ENCODE measurements around the gene CTDSP2.

DNA sequence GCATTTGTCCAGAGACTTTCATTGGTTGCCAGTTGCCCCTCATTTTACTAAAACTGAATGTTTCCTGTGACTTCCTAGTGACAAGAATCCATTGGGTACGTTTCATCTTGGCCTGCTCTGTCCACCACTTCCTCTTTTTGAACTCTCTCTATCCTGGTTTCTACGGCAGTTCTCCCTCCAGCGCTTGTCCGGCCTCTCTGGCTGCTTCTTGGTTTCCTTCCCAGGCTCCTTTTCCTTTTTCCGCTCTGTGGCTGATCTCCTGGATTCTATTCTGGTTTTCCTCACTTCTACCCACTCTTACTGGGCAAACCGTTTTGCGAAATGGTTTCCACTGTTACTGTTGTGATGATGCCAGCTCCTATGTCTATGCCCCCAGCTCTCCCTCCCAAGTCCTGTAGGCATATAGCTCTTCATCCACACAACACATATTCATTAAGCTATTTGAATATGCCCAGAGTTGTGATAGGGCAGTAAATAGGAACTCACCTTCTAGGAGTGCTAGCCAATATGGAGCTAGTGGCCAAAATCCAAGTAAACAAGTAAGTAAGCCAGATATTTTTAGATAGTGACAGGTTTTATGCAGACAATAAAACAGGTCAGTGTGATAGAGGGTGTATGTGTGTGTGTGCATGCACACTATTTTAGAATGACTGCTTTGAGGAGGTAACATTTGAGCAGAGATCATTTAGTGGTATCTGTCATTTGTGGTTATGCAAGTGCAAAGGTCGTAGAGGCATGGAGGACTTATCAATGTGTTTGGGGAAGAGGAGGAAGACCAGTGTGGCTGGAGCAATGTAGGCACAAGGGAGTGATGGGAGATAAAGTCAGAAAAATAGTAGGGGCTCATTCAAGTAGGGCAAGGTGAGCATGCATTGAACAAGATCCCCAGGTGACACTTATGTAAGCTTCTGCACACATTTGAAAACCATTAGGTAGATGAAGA is 27.9 kb upstream of the CTDSP2 start:
- TF ChIP-seq CTCF (IDR thresholded peaks at IDR 0.05) = no peak
- no peak for TF ChIP-seq POLR2AphosphoS5 (IDR thresholded peaks at IDR 0.05)
- TF ChIP-seq POLR2A (IDR thresholded peaks at IDR 0.05) = no peak

Measured in stomach (tissue), 4 donors.